ENCODE measurements around the gene CAB39. TPM values are rescaled to one million over a fixed set of nuclear protein-coding genes. Genes with fewer than 3 reads are reported as not detected.

Gene CAB39
- total and polyA plus RNA-seq, 2 donors (not counting 1 experiment from before 2014, with no cell fraction given) = 21.7 to 75.7 TPM

GRCh38 chr2:230798769-230799399 lies 86.2 kb downstream of the CAB39 start:
- ChIA-PET POLR2A (interaction anchor here (0.7 to 1.0 kb wide), 2 partner anchors 184 to 596 kb away, joined by 4 to 5 read pairs; no protein-coding TSS in a partner anchor), CTCF (interaction anchor here (0.5 to 3.1 kb wide), 36 partner anchors 8 to 1018 kb away, joined by 3 to 17 read pairs (median 4); partner anchors contain the start of gene SLC16A14)
- Histone ChIP-seq H3K36me3 (replicated peaks in 1 of 2; ENCODE audit: control extremely low read depth in 1 of 2, control insufficient read depth in 1 of 2, extremely low read depth in 1 of 2, insufficient read depth in 2 of 2, low read length in 1 of 2) (peaks cover 17 to 48% of the 10 kb centered on the region in 2 experiments), H3K9ac (ENCODE audit: low read length) (no peak overlapping the region), H2AFZ (ENCODE audit: insufficient read depth, low read depth, low read length, poor library complexity, severe bottlenecking) (no peak overlapping the region), H4K20me1 (ENCODE audit: control insufficient read depth, insufficient read depth, low read length, poor library complexity, severe bottlenecking) (peaks cover 4% of the 10 kb centered on the region), H3K27ac (ENCODE audit: low read length in 2 of 2) (no peak overlapping the region), H3K9me3 (ENCODE audit: control extremely low read depth in 1 of 3, control insufficient read depth in 2 of 3, insufficient read depth in 1 of 3, low read length in 2 of 3) (no peaks in the 10 kb centered on the region), H3K4me2 (replicated peaks; ENCODE audit: low read depth, low read length, poor library complexity, severe bottlenecking) (no peak overlapping the region), H3K79me2 (ENCODE audit: control insufficient read depth, insufficient read depth, low read length) (peaks cover 15% of the 10 kb centered on the region), H3K4me1 (ENCODE audit: control insufficient read depth in 2 of 2, insufficient read depth in 2 of 2, low read length in 2 of 2) (peaks cover 26 to 29% of the 10 kb centered on the region in 2 donors), H3K27me3 (replicated peaks in 1 of 4; ENCODE audit: control extremely low read depth in 1 of 4, control insufficient read depth in 3 of 4, insufficient read depth in 4 of 4, low read length in 3 of 4) (no peaks in the 10 kb centered on the region), H3K4me3 (ENCODE audit: control extremely low read depth in 1 of 5, extremely low read depth in 1 of 5, insufficient read depth in 1 of 5, low read depth in 2 of 5, low read length in 4 of 5) (no peak overlapping the region)
- ATAC-seq (ENCODE audit: low read depth) (no peak), DNase-seq (peak; percentile 61)
- H3K4me1 Mint-ChIP-seq = peaks cover 18% of the 10 kb centered on the region
- H3K4me3 Mint-ChIP-seq = no peak overlapping the region
- peak overlapping the region; percentile 44 for H3K27ac Mint-ChIP-seq
- no CpG with 5 or more reads among the region's 4 CpGs for WGBS (ENCODE audit: insufficient coverage)
- TF ChIP-seq EZH2 (IDR thresholded peaks at IDR 0.05; ENCODE audit: borderline replicate concordance, insufficient read depth, low read depth, low read length, poor library complexity, severe bottlenecking) (no peak), CTCF (IDR thresholded peaks at IDR 0.05) (peak; percentile 80)
- H3K27me3 Mint-ChIP-seq = no peaks in the 10 kb centered on the region
- intact Hi-C loops (cut with micrococcal nuclease) = loop anchor here (2.0 to 10.0 kb wide), 4 partner anchors 86 to 998 kb away; partner anchors contain the start of gene CAB39
- no peaks in the 10 kb centered on the region for H3K9me3 Mint-ChIP-seq (ENCODE audit: insufficient read depth)

- Histone ChIP-seq H3K9me3 (ENCODE audit: control extremely low read depth in 1 of 3, control insufficient read depth in 2 of 3, insufficient read depth in 1 of 3, low read length in 2 of 3) (no peaks in the 10 kb centered on the region), H3K27me3 (replicated peaks in 1 of 4; ENCODE audit: control extremely low read depth in 1 of 4, control insufficient read depth in 3 of 4, insufficient read depth in 4 of 4, low read length in 3 of 4) (no peaks in the 10 kb centered on the region), H4K20me1 (ENCODE audit: control insufficient read depth, insufficient read depth, low read length, poor library complexity, severe bottlenecking) (no peaks in the 10 kb centered on the region), H3K36me3 (replicated peaks in 1 of 2; ENCODE audit: control extremely low read depth in 1 of 2, control insufficient read depth in 1 of 2, extremely low read depth in 1 of 2, insufficient read depth in 2 of 2, low read length in 1 of 2) (peaks cover 9 to 20% of the 10 kb centered on the region in 2 experiments), H3K9ac (ENCODE audit: low read length) (no peak overlapping the region), H2AFZ (ENCODE audit: insufficient read depth, low read depth, low read length, poor library complexity, severe bottlenecking) (no peak overlapping the region), H3K4me1 (ENCODE audit: control insufficient read depth in 2 of 2, insufficient read depth in 2 of 2, low read length in 2 of 2) (no peaks in the 10 kb centered on the region), H3K27ac (ENCODE audit: low read length in 2 of 2) (no peak overlapping the region), H3K79me2 (ENCODE audit: control insufficient read depth, insufficient read depth, low read length) (no peaks in the 10 kb centered on the region), H3K4me2 (replicated peaks; ENCODE audit: low read depth, low read length, poor library complexity, severe bottlenecking) (no peak overlapping the region), H3K4me3 (ENCODE audit: control extremely low read depth in 1 of 5, extremely low read depth in 1 of 5, insufficient read depth in 1 of 5, low read depth in 2 of 5, low read length in 4 of 5) (no peak overlapping the region)
- H3K9me3 Mint-ChIP-seq (ENCODE audit: insufficient read depth) = no peaks in the 10 kb centered on the region
- ATAC-seq (ENCODE audit: low read depth) (no peak), DNase-seq (no peak)
- WGBS (ENCODE audit: insufficient coverage) = 81% methylated on average over 2 of the region's 5 CpGs
- ChIA-PET POLR2A (no interaction called here), CTCF (interaction anchor here (0.9 to 1.5 kb wide), 3 partner anchors 9 to 19 kb away, joined by 3 to 5 read pairs (median 5); no protein-coding TSS in a partner anchor)
- no peak overlapping the region for H3K4me3 Mint-ChIP-seq
- TF ChIP-seq EZH2 (IDR thresholded peaks at IDR 0.05; ENCODE audit: borderline replicate concordance, insufficient read depth, low read depth, low read length, poor library complexity, severe bottlenecking) (no peak), CTCF (IDR thresholded peaks at IDR 0.05) (no peak)
- H3K27ac Mint-ChIP-seq = peak overlapping the region; percentile 37
- intact Hi-C loops (cut with micrococcal nuclease) = no loop called here
- peaks cover 5% of the 10 kb centered on the region for H3K4me1 Mint-ChIP-seq
- no peaks in the 10 kb centered on the region for H3K27me3 Mint-ChIP-seq
Observed at GRCh38 chr2:230805353-230806017, 92.8 kb downstream of the CAB39 start.

Data from B cell (primary cell).